Eye (tissue), 1 donor: Measurements from ENCODE around the gene LUZP2.
A peak's percentile ranks its signal among the peaks of the same experiment; 100 is the strongest.

Source experiments
- DNase-seq: peaks from one replicate; pipeline ENCODE4 v3.0.0-alpha.2; 2015

Gene LUZP2

GRCh38 chr11:24496736-24497725 lies at the start of gene LUZP2:
TSS of gene LUZP2 (plus strand) at chr11:24497053.
- DNase-seq = peak; percentile 91

- DNase-seq = no peak
These were observed 43.6 kb upstream of the LUZP2 start for GRCh38 chr11:24453129-24453718.

GRCh38 chr11:24457985-24458384 lies 38.9 kb upstream of the LUZP2 start:
- no peak for DNase-seq

- no peak for DNase-seq
These were observed 26.4 kb upstream of the LUZP2 start for GRCh38 chr11:24470431-24470830.

GRCh38 chr11:24471084-24471483 lies 25.8 kb upstream of the LUZP2 start:
- DNase-seq = no peak

- DNase-seq = no peak
These were observed 18.1 kb upstream of the LUZP2 start for GRCh38 chr11:24478718-24479117.

GRCh38 chr11:24489477-24489876 lies 7.4 kb upstream of the LUZP2 start:
- DNase-seq = no peak

GRCh38 chr11:24496386-24496735 lies 492 bp upstream of the LUZP2 start:
- no peak for DNase-seq

- DNase-seq = no peak
These were observed 978 bp downstream of the LUZP2 start for GRCh38 chr11:24497831-24498230.

- DNase-seq = no peak
These were observed 5.6 kb downstream of the LUZP2 start for GRCh38 chr11:24502425-24502824.

GRCh38 chr11:24509114-24509513 lies 12.3 kb downstream of the LUZP2 start:
- DNase-seq = no peak

- DNase-seq = no peak
These were observed 14.7 kb downstream of the LUZP2 start for GRCh38 chr11:24511511-24511910.

GRCh38 chr11:24513479-24514218 lies 16.8 kb downstream of the LUZP2 start:
- DNase-seq = no peak

GRCh38 chr11:24514219-24514594 lies 17.4 kb downstream of the LUZP2 start:
- peak; percentile 23 for DNase-seq

- DNase-seq = no peak
These were observed 18.8 kb downstream of the LUZP2 start for GRCh38 chr11:24515632-24516031.

GRCh38 chr11:24516638-24517037 lies 19.8 kb downstream of the LUZP2 start:
- no peak for DNase-seq

GRCh38 chr11:24521601-24522000 lies 24.7 kb downstream of the LUZP2 start:
- DNase-seq = peak; percentile 24

- DNase-seq = no peak
These were observed 27.3 kb downstream of the LUZP2 start for GRCh38 chr11:24524156-24524555.

GRCh38 chr11:24531528-24531927 lies 34.7 kb downstream of the LUZP2 start:
- no peak for DNase-seq

GRCh38 chr11:24543771-24544170 lies 46.9 kb downstream of the LUZP2 start:
- no peak for DNase-seq

- no peak for DNase-seq
These were observed 59.8 kb downstream of the LUZP2 start for GRCh38 chr11:24556693-24557092.

GRCh38 chr11:24559315-24559714 lies 62.5 kb downstream of the LUZP2 start:
- DNase-seq = no peak

GRCh38 chr11:24560324-24560723 lies 63.5 kb downstream of the LUZP2 start:
- DNase-seq = no peak

- no peak for DNase-seq
These were observed 70.5 kb downstream of the LUZP2 start for GRCh38 chr11:24567380-24567779.
